GM21367 (cell line): Measurements from ENCODE around the gene RPA3.

Experiments
- ATAC-seq: cut with Tn5 transposase; IDR thresholded peaks from one replicate; pipeline ENCODE4 v1.9.1; 2021; ENCODE audit not compliant: unreplicated experiment

The RPA3 gene

DNA sequence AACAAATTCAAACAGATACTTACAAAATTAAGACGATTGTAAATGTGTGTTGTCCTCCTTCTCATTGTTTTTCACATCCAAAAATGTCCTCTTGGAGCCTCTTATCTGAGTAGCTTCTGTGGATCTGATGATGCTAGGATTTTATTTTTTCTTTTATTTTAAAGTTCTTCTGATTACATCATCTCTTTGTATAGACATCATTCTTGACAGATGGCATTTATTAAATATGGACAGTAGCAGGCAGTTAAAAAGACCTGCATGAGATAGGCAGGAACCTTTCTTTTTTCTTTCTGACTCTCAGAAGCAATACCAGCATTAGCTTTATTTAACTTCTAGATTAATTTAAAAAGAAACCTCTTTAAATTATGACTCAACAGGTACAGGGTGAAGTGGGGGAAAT is at the start of gene RPA3:
Gene RPA3 (minus strand): TSS at position 116 of the 400 bp plus-strand sequence. CDS start 78,189 bp downstream, outside the sequence.
- no peak for ATAC-seq

DNA sequence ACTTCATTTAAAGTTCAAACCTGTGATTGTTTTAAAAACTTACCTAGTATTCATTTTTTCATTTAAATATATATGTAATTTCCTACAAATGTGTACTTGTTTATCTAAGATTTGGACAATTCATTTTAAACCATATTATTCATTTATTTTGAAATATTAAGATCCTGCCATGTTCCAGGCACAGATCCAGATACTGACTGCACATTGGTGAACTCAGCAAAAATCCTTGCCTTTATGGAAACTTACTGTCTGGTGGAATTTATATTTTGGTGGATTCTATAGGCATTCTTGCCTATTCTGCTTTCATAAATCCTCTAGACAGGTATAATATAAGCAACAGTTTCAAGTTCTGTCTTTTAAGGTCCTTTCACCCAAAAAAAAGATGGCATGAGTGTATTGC is 48.3 kb upstream of the RPA3 start:
- ATAC-seq, result no peak

- peak; percentile 34 for ATAC-seq
Observed at GRCh38 chr7:7765422-7765821, 47.0 kb upstream of the RPA3 start.

DNA sequence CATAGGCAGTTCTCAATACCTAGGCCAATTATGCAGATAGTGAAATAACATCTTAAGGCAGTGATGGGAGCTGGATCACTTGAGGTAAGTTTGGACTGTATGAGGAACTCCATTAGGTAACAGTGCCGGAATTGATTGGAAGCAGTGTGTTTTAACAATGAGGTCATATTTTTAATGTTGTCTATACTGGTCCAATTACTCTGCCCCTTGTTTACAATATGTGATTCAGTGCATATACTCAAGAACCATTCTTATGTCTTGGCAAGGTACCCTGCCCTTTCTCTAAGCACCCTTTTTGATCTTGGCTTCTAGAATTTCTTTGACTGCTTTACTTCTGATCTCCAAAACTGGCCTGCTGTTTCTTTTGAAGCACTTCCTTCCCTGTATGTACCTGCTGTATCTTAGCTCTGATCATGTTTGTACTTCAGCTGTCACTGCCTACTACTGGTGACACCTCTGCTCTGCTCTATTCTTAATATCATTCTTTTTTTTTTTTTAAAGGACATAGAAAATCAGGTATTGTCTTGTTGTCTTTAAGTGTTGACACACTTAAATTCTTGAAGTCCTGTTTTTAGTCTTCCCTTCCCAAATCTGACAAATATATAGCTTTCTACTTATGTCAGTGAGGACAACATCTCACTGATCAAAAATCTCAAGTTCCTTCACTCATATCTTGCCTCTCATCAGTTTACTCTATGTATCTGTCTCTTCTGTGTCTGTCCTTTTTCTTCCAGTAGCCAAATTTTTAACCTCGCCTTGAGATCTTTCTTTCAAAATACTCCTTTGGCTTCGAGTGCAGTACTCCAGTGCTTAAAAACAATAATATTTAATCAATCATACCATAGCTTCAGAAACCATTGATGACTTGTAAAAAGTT is 46.4 kb upstream of the RPA3 start:
- no peak for ATAC-seq

DNA sequence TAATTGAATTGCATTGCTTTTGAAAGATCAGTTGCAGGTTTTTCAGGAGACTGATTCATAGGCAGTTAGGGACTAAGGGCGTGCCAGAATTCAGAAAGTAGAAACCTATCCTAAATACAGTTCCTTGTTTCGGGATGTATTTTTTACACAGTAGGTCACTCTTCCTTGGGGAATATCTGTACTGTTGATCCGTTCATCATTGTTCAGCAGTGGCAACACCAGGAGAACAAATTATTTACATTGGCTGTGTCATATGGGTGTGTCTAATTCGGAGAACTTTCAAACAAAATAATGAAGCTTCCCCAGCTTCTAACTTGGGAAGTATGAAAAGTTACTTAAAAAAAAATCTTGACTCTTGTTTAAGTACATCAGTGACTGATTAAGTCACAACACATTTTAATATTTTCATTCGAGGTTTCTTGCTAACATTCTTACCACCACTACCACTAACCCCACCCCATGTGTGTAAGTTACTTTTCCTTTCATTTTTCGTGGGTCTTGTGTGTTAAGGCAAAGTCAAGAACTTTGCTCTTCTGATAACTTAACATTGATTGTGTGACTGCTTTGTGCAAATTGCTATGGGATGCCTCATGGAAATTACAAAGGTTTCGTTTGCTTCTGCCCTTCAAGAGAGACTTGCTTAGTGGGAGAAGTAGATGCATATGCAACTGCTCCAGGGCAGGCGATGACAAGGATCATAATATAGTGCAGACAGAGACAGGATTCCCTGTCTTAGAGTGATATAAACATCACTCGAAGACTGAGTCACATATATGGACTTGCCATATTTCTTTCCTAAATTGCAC is 43.8 kb upstream of the RPA3 start:
- peak; percentile 54 for ATAC-seq

GRCh38 chr7:7761340-7761973 is 43.0 kb upstream of the RPA3 start:
- no peak for ATAC-seq

DNA sequence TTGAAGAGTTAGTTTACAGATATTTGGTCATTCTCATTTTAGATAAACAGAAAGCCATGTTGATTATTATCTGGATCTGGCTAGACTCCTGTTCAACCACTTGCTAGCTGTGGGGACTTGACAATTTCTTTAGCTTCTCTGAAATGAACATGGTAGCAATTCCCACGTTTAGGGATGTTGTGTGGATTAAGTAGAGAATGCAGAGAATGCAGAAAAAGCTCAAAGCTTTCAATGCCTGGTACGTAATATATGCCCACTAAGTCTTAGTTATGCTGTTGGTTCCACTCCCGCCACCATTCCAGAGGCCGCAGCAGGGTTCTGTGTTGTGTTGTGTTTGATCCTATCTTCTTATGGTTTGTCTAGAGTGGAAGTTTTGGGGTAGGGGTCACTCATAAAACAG is 39.2 kb upstream of the RPA3 start:
- no peak for ATAC-seq

- ATAC-seq, result no peak
Observed at GRCh38 chr7:7756577-7756976, 38.2 kb upstream of the RPA3 start.

DNA sequence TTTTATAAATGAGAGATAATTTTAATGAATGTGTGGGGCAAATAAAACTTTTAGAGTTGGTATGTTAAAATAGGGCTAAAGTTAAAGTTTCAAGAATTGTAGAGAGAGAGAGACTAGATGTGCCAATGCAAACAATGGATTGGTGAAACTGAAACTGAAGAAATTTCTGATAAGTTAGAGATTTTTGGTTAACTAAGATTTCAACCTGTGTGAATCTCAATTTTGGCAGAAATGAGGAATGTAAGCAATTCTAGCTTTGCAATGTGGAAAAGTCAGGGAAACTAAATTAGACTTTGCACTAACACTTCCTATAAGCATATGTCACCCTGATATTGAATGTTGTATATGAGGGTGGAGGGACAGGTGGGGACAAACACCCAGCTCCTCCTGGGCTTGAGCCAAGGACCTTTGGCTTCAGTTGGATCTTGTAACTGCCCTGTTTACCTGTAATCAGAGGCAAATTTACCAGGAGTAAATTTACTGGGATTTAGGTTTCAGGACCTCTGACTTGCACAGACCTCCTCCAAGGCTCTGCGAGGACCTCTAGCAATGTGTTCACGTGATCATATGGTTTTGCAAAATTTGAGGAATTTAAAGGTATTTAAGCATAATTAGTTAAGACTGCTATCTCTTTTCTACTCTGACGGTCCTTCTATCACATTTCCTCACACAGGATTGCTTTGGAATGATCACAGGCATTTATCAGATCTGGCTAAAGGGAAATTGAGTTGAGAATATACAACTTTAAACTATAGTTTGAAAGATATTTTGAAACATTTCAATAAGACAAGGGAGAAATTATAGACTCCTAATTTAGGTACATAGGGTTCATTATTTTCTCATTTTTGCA is 33.1 kb upstream of the RPA3 start:
- ATAC-seq, result no peak

GRCh38 chr7:7750571-7751242 is 32.3 kb upstream of the RPA3 start:
- no peak for ATAC-seq

DNA sequence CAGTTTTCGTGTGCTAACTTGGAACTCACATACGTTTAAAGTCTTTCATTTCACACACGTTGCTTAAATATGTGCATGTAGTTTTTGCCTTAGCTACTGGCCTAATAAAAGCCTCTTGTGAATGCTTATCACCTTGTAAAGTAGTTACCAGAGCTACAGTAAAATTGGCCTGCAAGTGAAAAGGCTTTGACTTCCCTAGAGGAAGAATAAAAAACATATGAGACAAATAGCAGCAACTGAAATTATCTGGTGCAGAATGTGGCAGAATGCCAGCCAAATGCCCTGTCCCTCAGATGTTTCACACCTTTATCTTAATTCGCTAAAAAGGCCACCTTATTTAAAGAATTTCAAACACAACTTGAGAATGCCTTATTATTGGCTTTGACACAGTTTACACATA is 28.1 kb upstream of the RPA3 start:
- no peak for ATAC-seq

GRCh38 chr7:7745966-7746365 is 27.6 kb upstream of the RPA3 start:
- no peak for ATAC-seq

DNA sequence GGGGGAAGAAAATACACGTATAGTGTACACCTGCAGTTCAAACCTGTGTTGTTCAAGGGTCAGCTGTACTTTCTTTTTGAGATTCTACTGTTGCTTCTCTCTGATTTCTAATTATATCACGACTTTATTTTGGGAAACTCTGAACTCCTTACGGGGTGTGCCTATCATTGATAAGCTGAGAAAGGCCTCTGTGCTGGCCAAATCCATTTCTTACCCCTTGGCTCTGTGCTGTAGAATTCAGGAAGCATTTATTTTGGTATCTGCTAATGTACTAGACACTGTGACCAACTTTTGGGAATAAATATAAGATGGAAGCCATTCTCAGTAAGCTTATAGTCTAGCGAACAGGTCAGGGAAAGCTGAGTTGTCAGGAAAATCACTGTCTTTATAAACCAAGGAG is 26.9 kb upstream of the RPA3 start:
- ATAC-seq, result no peak

DNA sequence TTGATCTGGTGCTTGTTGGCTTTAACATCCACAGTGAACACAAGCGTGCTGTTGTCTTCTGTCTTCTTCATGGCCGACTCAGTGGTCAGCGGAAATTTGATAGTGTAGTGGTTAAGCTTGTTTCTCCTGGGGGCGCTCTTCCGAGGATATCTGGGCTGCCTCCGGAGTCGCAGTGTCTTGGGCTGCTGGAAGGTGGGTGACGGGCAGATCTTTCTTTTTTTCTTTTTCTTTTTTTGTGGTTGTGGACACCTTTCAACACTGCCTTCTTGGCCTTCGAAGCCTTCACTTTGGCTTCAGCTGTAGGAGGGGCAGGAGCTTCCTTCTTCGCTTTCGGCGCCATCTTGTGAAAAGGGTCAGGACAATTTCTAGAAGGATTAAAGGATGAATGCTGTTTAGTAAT is 23.8 kb upstream of the RPA3 start:
- no peak for ATAC-seq

GRCh38 chr7:7740037-7740355 is 21.6 kb upstream of the RPA3 start:
- no peak for ATAC-seq

DNA sequence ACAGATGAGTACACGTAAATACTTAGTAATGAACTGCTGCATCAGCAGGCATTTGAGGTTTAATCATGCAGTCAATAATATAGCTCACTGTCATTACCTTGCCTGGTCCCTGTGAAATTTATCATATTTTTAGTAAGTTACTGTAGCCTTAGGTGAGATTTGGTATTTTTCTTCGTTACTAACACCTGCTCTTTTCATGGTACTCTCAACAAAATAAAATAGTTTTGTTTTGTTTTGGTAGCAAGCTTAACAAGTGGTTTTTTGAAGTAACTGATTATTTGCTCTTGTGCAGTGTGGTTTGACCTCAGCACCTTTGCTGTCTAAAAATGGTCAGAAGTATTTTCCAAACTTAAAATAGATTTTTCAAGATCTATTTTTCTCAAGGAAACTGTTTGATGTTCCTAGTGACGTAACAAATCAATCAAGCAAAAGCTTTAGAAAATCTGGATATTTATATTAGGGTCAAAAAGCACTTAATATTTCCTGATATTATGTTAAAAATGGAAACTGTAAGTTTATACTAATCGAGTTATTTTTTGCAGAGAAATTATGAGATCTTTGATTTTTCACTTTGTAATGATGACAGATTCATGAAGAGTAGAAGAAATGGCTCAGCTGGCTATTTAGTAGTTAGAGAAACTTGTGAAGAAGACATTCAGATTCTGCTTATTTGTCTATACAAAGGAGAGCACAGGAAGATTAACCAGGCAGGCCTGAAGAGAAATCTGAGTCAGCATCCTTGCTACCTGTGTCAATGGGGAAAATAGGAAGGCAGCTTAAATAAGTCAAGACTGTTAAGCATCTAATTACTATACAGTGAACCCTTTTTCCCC is 21.0 kb upstream of the RPA3 start:
- no peak for ATAC-seq

DNA sequence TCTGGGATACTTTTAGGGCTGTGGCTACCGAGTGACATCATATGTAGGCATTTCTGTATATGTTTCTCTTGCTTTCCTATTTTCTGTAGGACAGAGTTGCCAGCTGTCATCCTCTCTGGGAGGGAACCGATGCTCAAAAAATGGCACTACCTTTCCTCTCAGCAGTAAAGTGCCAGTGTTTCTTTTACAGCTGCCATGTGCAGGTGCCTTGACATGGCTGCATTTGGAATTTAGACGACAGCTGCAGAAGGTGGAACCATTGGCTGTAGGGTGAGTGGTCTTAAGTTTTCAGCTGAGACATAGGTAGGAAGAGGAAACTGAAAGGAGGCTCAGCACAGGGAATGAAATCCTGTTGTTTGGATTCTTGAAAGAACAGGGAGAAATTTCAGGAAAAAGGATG is 20.2 kb upstream of the RPA3 start:
- no peak for ATAC-seq

- ATAC-seq, result no peak
Observed at GRCh38 chr7:7738177-7738576, 19.8 kb upstream of the RPA3 start.

DNA sequence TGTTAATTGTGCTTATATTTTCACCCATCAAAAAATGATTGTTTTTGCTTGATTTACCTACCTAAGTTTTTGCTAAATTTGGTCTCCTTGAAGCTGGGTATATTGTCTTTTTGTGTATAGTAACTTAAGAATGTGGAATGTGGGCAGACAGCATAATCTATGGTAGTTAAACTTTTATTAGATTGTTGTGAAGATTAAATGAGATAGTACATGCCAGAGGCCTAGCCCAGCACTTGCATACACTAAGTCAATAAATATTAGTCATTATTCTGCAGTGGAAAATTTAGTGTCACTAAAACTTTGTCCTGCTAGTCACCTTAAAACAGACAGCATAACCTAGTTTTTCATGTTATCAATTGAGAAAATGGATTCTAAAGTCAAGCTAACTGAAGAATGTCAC is 19.3 kb upstream of the RPA3 start:
- no peak for ATAC-seq

- no peak for ATAC-seq
Observed at GRCh38 chr7:7736671-7737070, 18.3 kb upstream of the RPA3 start.
